Subcutaneous adipose tissue (tissue), 4 donors: ENCODE data around the gene CNTNAP2. TPM values are rescaled to one million over a fixed set of nuclear protein-coding genes. Genes with fewer than 3 reads are reported as not detected.

Experiments used
- total RNA-seq, 4 donors: library from RNA; depleted of rRNA; stranded (reverse); fragments of >200 nt; gene quantifications; one replicate each; pipeline ENCODE4 v1.1.0, GENCODE V29; 2016
- TF ChIP-seq, protein P1 (sequence below): fragments of 450-650 bp; IDR thresholded peaks from one replicate; pipeline ENCODE4 v1.5.1; 2016; ENCODE audit warnings: low read depth, mild to moderate bottlenecking, control low read depth, antibody characterized with exemption, moderate library complexity

Gene CNTNAP2
- total RNA-seq, 4 donors from 2014 or later, result not detected

DNA sequence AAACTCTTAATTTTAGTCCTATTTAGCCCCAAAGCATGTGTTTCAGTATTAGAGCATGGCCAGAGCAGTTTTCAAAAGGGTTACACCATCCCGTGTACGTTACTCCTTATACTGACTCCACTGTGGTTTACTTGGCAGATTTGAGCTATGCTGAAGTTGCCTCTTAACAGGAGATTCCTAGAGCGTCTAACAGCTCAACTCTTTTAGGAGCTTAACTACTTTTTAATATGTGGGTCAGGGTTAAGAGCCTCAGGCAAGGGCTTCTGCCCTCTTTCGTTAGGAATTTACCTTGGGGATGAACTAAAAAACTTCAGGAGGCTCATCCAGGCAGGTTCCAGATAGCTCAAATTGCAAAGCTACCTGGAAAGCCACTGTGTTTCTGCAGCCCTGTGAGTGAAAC is 1799.2 kb downstream of the CNTNAP2 start:
- TF ChIP-seq, protein P1, sequence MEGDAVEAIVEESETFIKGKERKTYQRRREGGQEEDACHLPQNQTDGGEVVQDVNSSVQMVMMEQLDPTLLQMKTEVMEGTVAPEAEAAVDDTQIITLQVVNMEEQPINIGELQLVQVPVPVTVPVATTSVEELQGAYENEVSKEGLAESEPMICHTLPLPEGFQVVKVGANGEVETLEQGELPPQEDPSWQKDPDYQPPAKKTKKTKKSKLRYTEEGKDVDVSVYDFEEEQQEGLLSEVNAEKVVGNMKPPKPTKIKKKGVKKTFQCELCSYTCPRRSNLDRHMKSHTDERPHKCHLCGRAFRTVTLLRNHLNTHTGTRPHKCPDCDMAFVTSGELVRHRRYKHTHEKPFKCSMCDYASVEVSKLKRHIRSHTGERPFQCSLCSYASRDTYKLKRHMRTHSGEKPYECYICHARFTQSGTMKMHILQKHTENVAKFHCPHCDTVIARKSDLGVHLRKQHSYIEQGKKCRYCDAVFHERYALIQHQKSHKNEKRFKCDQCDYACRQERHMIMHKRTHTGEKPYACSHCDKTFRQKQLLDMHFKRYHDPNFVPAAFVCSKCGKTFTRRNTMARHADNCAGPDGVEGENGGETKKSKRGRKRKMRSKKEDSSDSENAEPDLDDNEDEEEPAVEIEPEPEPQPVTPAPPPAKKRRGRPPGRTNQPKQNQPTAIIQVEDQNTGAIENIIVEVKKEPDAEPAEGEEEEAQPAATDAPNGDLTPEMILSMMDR, result no peak

DNA sequence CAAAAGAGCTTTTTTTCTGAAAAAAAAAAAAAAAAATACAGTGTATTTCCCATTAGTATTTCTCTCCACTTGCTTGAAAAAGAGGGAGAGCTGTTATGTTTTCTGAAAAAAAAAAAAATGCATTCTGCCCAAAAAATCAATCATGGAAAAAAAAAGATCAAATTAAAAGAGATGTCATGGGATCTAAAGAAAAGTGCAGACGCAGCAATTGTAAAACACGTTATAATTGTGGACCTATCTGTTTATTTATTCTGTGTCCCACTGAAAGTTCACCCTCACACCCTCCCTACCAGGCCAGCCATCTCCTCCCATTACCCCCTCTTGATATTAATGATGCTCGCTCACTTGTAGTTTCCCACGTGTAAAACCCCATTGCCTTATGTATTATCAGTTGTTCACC is 1800.0 kb downstream of the CNTNAP2 start:
- TF ChIP-seq, protein P1, result no peak

DNA sequence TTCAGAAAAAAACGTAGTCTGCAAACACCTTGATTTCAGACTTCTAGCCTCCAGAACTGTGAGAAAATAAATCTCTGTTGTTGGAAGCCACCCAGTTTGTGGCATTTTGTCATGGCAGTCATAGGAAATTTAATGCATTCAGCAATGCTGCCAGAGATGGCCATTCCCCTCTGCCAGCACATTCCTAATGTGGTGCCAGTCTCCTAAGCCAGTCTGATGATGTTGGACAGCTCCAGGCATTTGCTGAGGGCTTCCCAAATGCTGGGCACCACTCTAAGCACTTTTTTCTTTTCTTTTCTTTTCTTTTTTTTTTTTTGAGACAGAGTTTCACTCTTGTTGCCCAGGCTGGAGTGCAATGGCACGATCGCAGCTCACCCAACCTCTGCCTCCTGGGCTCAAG is 1807.2 kb downstream of the CNTNAP2 start:
- TF ChIP-seq, protein P1, result no peak

DNA sequence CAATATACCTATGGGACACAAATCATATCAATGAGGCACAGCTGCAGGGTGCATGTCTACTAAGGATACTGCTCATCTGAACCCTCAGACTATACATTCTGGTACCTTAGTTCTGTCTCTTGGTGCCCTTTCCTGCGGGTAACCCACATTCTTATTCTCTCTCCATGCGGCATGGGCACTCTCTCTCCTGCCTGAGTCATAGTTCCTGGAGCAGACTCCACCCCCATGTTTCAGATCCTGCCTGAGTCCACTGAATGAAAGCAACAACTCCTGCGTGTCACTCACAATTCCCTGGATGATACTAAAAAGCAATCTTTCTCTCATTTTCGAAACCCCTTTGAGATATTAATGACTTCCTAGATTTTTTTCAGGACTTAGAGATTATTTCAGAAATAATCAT is 1820.8 kb downstream of the CNTNAP2 start:
- TF ChIP-seq, protein P1, result no peak

DNA sequence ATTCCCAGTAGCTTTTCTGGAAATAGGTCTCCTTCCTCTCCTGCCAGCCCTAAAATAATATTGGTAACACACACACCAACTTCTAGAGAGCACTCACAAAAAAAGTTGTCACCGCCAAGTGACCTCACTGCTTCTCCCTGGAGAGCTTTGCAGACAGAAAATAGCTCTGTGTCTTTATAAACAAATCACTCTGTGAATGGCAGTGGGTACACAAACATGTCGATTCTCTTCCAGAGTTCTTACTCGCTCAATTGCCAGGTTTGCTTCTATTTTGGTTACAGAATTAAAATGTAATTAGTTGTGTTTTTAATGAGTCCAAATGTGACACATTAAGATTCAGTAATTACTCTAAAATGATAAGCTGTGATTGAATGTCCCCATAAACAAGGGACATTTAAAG is 1824.8 kb downstream of the CNTNAP2 start:
- TF ChIP-seq, protein P1, result no peak

DNA sequence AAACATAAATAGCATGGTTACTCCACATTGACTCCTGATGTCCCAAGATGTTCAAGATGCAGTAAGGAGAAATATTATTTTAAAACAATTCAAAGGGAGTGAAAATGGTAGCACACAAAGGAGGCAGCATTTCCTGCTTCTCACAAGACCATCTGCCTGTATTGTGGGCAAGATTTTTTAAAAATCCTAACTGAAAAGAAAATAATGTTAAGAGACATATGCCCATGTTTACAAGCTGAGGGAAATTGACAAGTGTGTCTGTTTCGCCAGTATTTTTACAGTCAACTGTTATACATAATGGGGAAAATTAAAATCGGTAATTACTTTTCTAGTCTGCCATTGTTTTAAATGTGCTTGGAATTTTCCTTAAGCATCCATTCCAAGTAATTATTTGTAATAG is 1827.7 kb downstream of the CNTNAP2 start:
- TF ChIP-seq, protein P1, result no peak

DNA sequence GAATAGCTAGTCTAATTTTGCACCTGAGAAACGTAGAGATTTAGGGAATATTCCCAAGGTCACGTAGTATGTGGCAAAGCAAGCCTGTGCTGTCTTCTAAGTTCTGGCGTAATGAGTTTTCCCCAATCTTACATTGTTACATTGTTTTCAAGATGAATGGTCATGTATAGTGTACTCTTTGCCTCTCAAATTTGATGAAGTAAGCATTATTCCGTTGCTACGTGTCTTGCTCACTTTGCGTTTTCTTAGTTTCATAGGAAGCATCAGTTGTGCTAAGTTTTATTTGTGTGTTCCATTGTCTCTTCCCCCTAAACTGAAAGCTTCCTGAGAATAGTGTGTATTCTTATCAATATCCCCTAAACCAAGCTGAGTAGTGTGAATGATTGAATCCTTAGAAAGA is 1836.3 kb downstream of the CNTNAP2 start:
- TF ChIP-seq, protein P1, result no peak
